IPS-18a (cell line): ENCODE measurements around the gene RNU5B-1.
"Not testable (repeated sequence)": the region's sequence is repeated elsewhere in the genome, so short reads cannot be mapped to it uniquely, and the experiment has no call there.

Experiments
- H3K27ac ChIP-seq: one replicate; pipeline ENCODE4 v1.5.1; 2013; ENCODE audit warnings: low read length
- H3K27me3 ChIP-seq: one replicate; pipeline ENCODE4 v1.6.1; 2013; ENCODE audit warnings: mild to moderate bottlenecking, low read length; ENCODE audit not compliant: control insufficient read depth, insufficient read depth
- H3K36me3 ChIP-seq: one replicate; pipeline ENCODE4 v1.6.1; 2013; ENCODE audit warnings: low read depth, low read length; ENCODE audit not compliant: control insufficient read depth
- H3K4me1 ChIP-seq: one replicate; pipeline ENCODE4 v1.6.1; 2013; ENCODE audit warnings: low read depth, low read length; ENCODE audit not compliant: control insufficient read depth
- H3K4me3 ChIP-seq: one replicate; pipeline ENCODE4 v1.5.1; 2013; ENCODE audit warnings: low read length
- H3K9ac ChIP-seq: one replicate; pipeline ENCODE4 v1.6.1; 2013; ENCODE audit warnings: mild to moderate bottlenecking, low read length, moderate library complexity
- H3K9me3 ChIP-seq: one replicate; pipeline ENCODE4 v1.6.1; 2013; ENCODE audit warnings: low read depth, low read length; ENCODE audit not compliant: control insufficient read depth

Gene RNU5B-1

GRCh38 chr15:65349338-65349737 is 44.9 kb downstream of the RNU5B-1 start:
- H3K9ac ChIP-seq, result no peak overlapping the region
- H3K27ac ChIP-seq, result no peak overlapping the region
- H3K4me3 ChIP-seq, result no peak overlapping the region
- H3K4me1 ChIP-seq, result peaks cover under 1% of the 10 kb centered on the region
- H3K36me3 ChIP-seq, result no peaks in the 10 kb centered on the region
- peaks cover 8% of the 10 kb centered on the region for H3K9me3 ChIP-seq
- peaks cover 6% of the 10 kb centered on the region for H3K27me3 ChIP-seq

GRCh38 chr15:65351972-65352371 is 47.5 kb downstream of the RNU5B-1 start:
- H3K4me1 ChIP-seq, result peaks cover 13% of the 10 kb centered on the region
- H3K27ac ChIP-seq, H3K36me3 ChIP-seq, H3K4me3 ChIP-seq, H3K9ac ChIP-seq, H3K9me3 ChIP-seq: not testable (repeated sequence)
- H3K27me3 ChIP-seq, result peaks cover 25% of the 10 kb centered on the region
